DOHH2 (cell line): ENCODE data around the gene CCDC154.

Source experiments
- H3F3A ChIP-seq: fragments of 200-600 bp; sonication (generic), shearing (Covaris generic); 2 replicates; pipeline ENCODE4 v1.6.0; 2016; ENCODE audit warnings: antibody characterized with exemption, mild to moderate bottlenecking; ENCODE audit not compliant: control insufficient read depth, insufficient read depth
- H3K27ac ChIP-seq: fragments of 200-600 bp; sonication (generic); 2 replicates; pipeline ENCODE4 v1.5.1; 2014; ENCODE audit warnings: low read depth, mild to moderate bottlenecking, low read length, moderate library complexity
- H3K27me3 ChIP-seq: fragments of 200-600 bp; sonication (generic); 2 replicates; pipeline ENCODE4 v1.6.1; 2014; ENCODE audit warnings: mild to moderate bottlenecking, low read length, mixed read lengths; ENCODE audit not compliant: control insufficient read depth
- H3K36me3 ChIP-seq: fragments of 200-600 bp; sonication (generic); 2 replicates; pipeline ENCODE4 v1.6.1; 2014; ENCODE audit warnings: mild to moderate bottlenecking, low read length, moderate library complexity, mixed read lengths; ENCODE audit not compliant: control insufficient read depth
- H3K4me1 ChIP-seq: fragments of 200-600 bp; sonication (generic); 2 replicates; pipeline ENCODE4 v1.6.1; 2014; ENCODE audit warnings: mild to moderate bottlenecking, low read length, mixed read lengths; ENCODE audit not compliant: control insufficient read depth
- H3K4me2 ChIP-seq: fragments of 200-600 bp; sonication (generic); 2 replicates; pipeline ENCODE4 v1.6.0; 2014; ENCODE audit warnings: mild to moderate bottlenecking, low read length, moderate library complexity
- H3K4me3 ChIP-seq: fragments of 200-600 bp; sonication (generic); 2 replicates; pipeline ENCODE4 v1.5.1; 2014; ENCODE audit warnings: mild to moderate bottlenecking, low read length, mixed read lengths
- H3K79me2 ChIP-seq: fragments of 200-600 bp; sonication (generic); 2 replicates; pipeline ENCODE4 v1.6.1; 2014; ENCODE audit warnings: mild to moderate bottlenecking, low read length, mixed read lengths; ENCODE audit not compliant: control insufficient read depth
- H3K9me2 ChIP-seq: fragments of 200-600 bp; sonication (generic); replicated peaks from 2 replicates; pipeline ENCODE4 v1.6.1; 2014; ENCODE audit warnings: mild to moderate bottlenecking, low read length, mixed read lengths; ENCODE audit not compliant: control insufficient read depth
- H3K9me3 ChIP-seq: fragments of 200-600 bp; sonication (generic); 2 replicates; pipeline ENCODE4 v1.6.1; 2014; ENCODE audit warnings: antibody characterized with exemption, low read length, mixed read lengths; ENCODE audit not compliant: control insufficient read depth, insufficient read depth
- H4K20me1 ChIP-seq: fragments of 200-600 bp; sonication (generic); 2 replicates; pipeline ENCODE4 v1.6.0; 2014; ENCODE audit warnings: low read depth, mild to moderate bottlenecking, antibody characterized with exemption, low read length, moderate library complexity; ENCODE audit not compliant: control insufficient read depth, insufficient read depth
- CTCF ChIP-seq: fragments of 200-600 bp; sonication (generic); IDR thresholded peaks from one replicate; pipeline ENCODE4 v1.5.1; 2014; ENCODE audit warnings: antibody characterized with exemption, mild to moderate bottlenecking, low read depth, low read length; ENCODE audit not compliant: poor library complexity, severe bottlenecking
- EZH2phosphoT487 ChIP-seq: fragments of 200-600 bp; sonication (generic); IDR thresholded peaks from 2 replicates; pipeline ENCODE4 v1.6.1; 2017; ENCODE audit warnings: borderline replicate concordance, mild to moderate bottlenecking, antibody characterized with exemption, low read length, moderate library complexity, mixed read lengths

The CCDC154 gene

GRCh38 chr16:1437606-1438005, 6.8 kb downstream of the CCDC154 start:
- Histone ChIP-seq H3K9me3 (no peaks in the 10 kb centered on the region), H3K4me3 (no peak overlapping the region), H3F3A (no peaks in the 10 kb centered on the region), H3K79me2 (no peaks in the 10 kb centered on the region), H3K36me3 (no peaks in the 10 kb centered on the region), H3K27ac (no peak overlapping the region), H3K4me2 (no peak overlapping the region), H3K27me3 (no peaks in the 10 kb centered on the region), H3K9me2 (no peaks in the 10 kb centered on the region), H4K20me1 (no peaks in the 10 kb centered on the region), H3K4me1 (no peaks in the 10 kb centered on the region)
- TF ChIP-seq EZH2phosphoT487 (no peak), CTCF (no peak)

GRCh38 chr16:1436731-1437355, 7.5 kb downstream of the CCDC154 start:
- H3K9me2 ChIP-seq: no peaks in the 10 kb centered on the region
- H3K9me3 ChIP-seq: no peaks in the 10 kb centered on the region
- H3K27me3 ChIP-seq: no peaks in the 10 kb centered on the region
- H3K4me1 ChIP-seq: no peaks in the 10 kb centered on the region
- H3K27ac ChIP-seq: no peak overlapping the region
- H3K4me2 ChIP-seq: no peak overlapping the region
- TF ChIP-seq EZH2phosphoT487: no peak
- TF ChIP-seq CTCF: no peak
- H3K36me3 ChIP-seq: no peaks in the 10 kb centered on the region
- no peaks in the 10 kb centered on the region for H3F3A ChIP-seq
- no peaks in the 10 kb centered on the region for H4K20me1 ChIP-seq
- no peak overlapping the region for H3K4me3 ChIP-seq
- no peaks in the 10 kb centered on the region for H3K79me2 ChIP-seq

GRCh38 chr16:1435921-1436697, 8.2 kb downstream of the CCDC154 start:
- Histone ChIP-seq H4K20me1 (no peaks in the 10 kb centered on the region), H3K9me2 (no peaks in the 10 kb centered on the region), H3K4me1 (no peaks in the 10 kb centered on the region), H3K27me3 (no peaks in the 10 kb centered on the region), H3K4me3 (no peak overlapping the region), H3K4me2 (no peak overlapping the region), H3K79me2 (no peaks in the 10 kb centered on the region), H3K36me3 (no peaks in the 10 kb centered on the region), H3K27ac (no peak overlapping the region), H3F3A (no peaks in the 10 kb centered on the region), H3K9me3 (no peaks in the 10 kb centered on the region)
- no peak for TF ChIP-seq EZH2phosphoT487
- no peak for TF ChIP-seq CTCF
